GM23338 (cell line): Measurements from ENCODE around the gene UBE2V1.

Experiments used
- CREB1 ChIP-seq: fragments of 250-450 bp; sonication (Bioruptor Pico); IDR thresholded peaks from 2 replicates; pipeline ENCODE4 v1.5.0; 2020; ENCODE audit warnings: low read depth, mild to moderate bottlenecking, moderate library complexity
- EZH2 ChIP-seq: fragments of 200-600 bp; sonication (generic); IDR thresholded peaks from one replicate; pipeline ENCODE4 v1.8.0; 2017; ENCODE audit warnings: antibody characterized with exemption, mild to moderate bottlenecking, low read depth; ENCODE audit not compliant: unreplicated experiment
- EZH2phosphoT487 ChIP-seq: fragments of 200-600 bp; sonication (generic); IDR thresholded peaks from one replicate; pipeline ENCODE4 v1.8.1; 2018; ENCODE audit warnings: antibody characterized with exemption; ENCODE audit not compliant: unreplicated experiment
- POLR2AphosphoS5 ChIP-seq: IDR thresholded peaks from 2 replicates; pipeline ENCODE4 v1.6.1; 2016; ENCODE audit warnings: antibody characterized with exemption, low read depth
- TF ChIP-seq, protein P1 (sequence below), 2 experiments: fragments of 200-600 bp in 1 of 2; sonication (generic) in 1 of 2; conservative IDR thresholded peaks; 2 replicates each; pipeline versions ENCODE4 v1.5.1 to v1.6.1; 2016 to 2017; ENCODE audit warnings: antibody characterized with exemption in 2 of 2, low read depth in 2 of 2, mild to moderate bottlenecking in 2 of 2, moderate library complexity in 1 of 2
- TF ChIP-seq, protein P2 (sequence below): fragments of 250-450 bp; sonication (Bioruptor Pico); IDR thresholded peaks from 2 replicates; pipeline ENCODE4 v1.5.0; 2020; ENCODE audit warnings: mild to moderate bottlenecking, moderate library complexity

DNA sequence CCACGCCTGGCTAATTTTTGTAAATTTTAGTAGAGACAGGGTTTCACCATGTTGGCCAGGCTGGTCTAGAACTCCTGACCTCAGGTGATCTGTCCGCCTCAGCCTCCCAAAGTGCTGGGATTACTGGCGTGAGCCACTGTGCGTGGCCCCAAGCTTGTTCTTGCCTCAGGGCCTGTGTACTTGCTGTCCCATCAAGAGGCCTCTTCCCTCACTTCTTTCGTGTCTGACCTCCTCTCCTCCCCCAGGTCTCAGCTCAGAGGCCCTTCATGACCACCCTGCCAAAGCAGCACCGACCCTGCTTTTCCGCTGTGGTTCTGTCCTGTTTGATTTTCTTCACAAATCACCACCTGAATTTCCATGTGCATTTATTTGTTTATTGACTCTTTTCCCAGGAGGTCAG lies 10.5 kb upstream of the UBE2V1 start:
- TF ChIP-seq, protein P1, sequence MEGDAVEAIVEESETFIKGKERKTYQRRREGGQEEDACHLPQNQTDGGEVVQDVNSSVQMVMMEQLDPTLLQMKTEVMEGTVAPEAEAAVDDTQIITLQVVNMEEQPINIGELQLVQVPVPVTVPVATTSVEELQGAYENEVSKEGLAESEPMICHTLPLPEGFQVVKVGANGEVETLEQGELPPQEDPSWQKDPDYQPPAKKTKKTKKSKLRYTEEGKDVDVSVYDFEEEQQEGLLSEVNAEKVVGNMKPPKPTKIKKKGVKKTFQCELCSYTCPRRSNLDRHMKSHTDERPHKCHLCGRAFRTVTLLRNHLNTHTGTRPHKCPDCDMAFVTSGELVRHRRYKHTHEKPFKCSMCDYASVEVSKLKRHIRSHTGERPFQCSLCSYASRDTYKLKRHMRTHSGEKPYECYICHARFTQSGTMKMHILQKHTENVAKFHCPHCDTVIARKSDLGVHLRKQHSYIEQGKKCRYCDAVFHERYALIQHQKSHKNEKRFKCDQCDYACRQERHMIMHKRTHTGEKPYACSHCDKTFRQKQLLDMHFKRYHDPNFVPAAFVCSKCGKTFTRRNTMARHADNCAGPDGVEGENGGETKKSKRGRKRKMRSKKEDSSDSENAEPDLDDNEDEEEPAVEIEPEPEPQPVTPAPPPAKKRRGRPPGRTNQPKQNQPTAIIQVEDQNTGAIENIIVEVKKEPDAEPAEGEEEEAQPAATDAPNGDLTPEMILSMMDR (conservative IDR thresholded peaks at IDR 0.05; ENCODE audit: low read depth in 2 of 2), result no peak
- TF ChIP-seq CREB1 (CRISPR knock-in tag) (no peak), EZH2phosphoT487 (no peak), POLR2AphosphoS5 (no peak), EZH2 (no peak)
- TF ChIP-seq, protein P2, sequence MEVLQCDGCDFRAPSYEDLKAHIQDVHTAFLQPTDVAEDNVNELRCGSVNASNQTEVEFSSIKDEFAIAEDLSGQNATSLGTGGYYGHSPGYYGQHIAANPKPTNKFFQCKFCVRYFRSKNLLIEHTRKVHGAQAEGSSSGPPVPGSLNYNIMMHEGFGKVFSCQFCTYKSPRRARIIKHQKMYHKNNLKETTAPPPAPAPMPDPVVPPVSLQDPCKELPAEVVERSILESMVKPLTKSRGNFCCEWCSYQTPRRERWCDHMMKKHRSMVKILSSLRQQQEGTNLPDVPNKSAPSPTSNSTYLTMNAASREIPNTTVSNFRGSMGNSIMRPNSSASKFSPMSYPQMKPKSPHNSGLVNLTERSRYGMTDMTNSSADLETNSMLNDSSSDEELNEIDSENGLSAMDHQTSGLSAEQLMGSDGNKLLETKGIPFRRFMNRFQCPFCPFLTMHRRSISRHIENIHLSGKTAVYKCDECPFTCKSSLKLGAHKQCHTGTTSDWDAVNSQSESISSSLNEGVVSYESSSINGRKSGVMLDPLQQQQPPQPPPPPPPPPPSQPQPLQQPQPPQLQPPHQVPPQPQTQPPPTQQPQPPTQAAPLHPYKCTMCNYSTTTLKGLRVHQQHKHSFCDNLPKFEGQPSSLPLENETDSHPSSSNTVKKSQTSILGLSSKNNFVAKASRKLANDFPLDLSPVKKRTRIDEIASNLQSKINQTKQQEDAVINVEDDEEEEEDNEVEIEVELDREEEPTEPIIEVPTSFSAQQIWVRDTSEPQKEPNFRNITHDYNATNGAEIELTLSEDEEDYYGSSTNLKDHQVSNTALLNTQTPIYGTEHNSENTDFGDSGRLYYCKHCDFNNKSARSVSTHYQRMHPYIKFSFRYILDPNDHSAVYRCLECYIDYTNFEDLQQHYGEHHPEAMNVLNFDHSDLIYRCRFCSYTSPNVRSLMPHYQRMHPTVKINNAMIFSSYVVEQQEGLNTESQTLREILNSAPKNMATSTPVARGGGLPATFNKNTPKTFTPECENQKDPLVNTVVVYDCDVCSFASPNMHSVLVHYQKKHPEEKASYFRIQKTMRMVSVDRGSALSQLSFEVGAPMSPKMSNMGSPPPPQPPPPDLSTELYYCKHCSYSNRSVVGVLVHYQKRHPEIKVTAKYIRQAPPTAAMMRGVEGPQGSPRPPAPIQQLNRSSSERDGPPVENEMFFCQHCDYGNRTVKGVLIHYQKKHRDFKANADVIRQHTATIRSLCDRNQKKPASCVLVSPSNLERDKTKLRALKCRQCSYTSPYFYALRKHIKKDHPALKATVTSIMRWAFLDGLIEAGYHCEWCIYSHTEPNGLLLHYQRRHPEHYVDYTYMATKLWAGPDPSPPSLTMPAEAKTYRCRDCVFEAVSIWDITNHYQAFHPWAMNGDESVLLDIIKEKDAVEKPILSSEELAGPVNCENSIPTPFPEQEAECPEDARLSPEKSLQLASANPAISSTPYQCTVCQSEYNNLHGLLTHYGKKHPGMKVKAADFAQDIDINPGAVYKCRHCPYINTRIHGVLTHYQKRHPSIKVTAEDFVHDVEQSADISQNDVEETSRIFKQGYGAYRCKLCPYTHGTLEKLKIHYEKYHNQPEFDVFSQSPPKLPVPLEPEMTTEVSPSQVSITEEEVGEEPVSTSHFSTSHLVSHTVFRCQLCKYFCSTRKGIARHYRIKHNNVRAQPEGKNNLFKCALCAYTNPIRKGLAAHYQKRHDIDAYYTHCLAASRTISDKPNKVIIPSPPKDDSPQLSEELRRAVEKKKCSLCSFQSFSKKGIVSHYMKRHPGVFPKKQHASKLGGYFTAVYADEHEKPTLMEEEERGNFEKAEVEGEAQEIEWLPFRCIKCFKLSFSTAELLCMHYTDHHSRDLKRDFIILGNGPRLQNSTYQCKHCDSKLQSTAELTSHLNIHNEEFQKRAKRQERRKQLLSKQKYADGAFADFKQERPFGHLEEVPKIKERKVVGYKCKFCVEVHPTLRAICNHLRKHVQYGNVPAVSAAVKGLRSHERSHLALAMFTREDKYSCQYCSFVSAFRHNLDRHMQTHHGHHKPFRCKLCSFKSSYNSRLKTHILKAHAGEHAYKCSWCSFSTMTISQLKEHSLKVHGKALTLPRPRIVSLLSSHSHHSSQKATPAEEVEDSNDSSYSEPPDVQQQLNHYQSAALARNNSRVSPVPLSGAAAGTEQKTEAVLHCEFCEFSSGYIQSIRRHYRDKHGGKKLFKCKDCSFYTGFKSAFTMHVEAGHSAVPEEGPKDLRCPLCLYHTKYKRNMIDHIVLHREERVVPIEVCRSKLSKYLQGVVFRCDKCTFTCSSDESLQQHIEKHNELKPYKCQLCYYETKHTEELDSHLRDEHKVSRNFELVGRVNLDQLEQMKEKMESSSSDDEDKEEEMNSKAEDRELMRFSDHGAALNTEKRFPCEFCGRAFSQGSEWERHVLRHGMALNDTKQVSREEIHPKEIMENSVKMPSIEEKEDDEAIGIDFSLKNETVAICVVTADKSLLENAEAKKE (CRISPR knock-in tag), result no peak
